H9 (cell line): Measurements from ENCODE around the gene TFF3. TPM values are rescaled to one million over a fixed set of nuclear protein-coding genes. Genes with fewer than 3 reads are reported as not detected.

Experiments
- DNase-seq: peaks from one replicate; pipeline ENCODE4 v3.0.0-alpha.2; 2017
- H2AFZ ChIP-seq: one replicate; pipeline ENCODE4 v1.6.1; 2013; ENCODE audit warnings: mild to moderate bottlenecking, low read length, control low read depth, moderate library complexity
- H2AK5ac ChIP-seq: 2 replicates; pipeline ENCODE4 v1.6.1; 2013; ENCODE audit warnings: low read length, control low read depth, mixed read lengths; ENCODE audit not compliant: insufficient read length
- H2BK120ac ChIP-seq: one replicate; pipeline ENCODE4 v1.6.1; 2013; ENCODE audit warnings: low read depth, mild to moderate bottlenecking, low read length, control low read depth, inconsistent platforms; ENCODE audit not compliant: poor library complexity, severe bottlenecking
- H2BK12ac ChIP-seq: 2 replicates; pipeline ENCODE4 v1.6.1; 2013; ENCODE audit warnings: low read length, control low read depth, mixed read lengths, low read depth; ENCODE audit not compliant: insufficient read length
- H2BK15ac ChIP-seq: 2 replicates; pipeline ENCODE4 v1.6.1; 2013; ENCODE audit warnings: low read depth, low read length, control low read depth
- H2BK20ac ChIP-seq: one replicate; pipeline ENCODE4 v1.6.1; 2013; ENCODE audit warnings: low read depth, mild to moderate bottlenecking, low read length, control low read depth, inconsistent platforms; ENCODE audit not compliant: poor library complexity, severe bottlenecking
- H2BK5ac ChIP-seq: 2 replicates; pipeline ENCODE4 v1.6.1; 2013; ENCODE audit warnings: low read length, control low read depth, mixed read lengths; ENCODE audit not compliant: insufficient read length
- H3K14ac ChIP-seq: 2 replicates; pipeline ENCODE4 v1.6.1; 2013; ENCODE audit warnings: low read length, control low read depth; ENCODE audit not compliant: insufficient read depth
- H3K18ac ChIP-seq: 2 replicates; pipeline ENCODE4 v1.6.1; 2013; ENCODE audit warnings: low read depth, mild to moderate bottlenecking, mixed read lengths, low read length, control low read depth; ENCODE audit not compliant: insufficient read length
- H3K23ac ChIP-seq: 2 replicates; pipeline ENCODE4 v1.6.1; 2013; ENCODE audit warnings: low read length, control low read depth, mixed read lengths, low read depth; ENCODE audit not compliant: insufficient read length
- H3K23me2 ChIP-seq: 2 replicates; pipeline ENCODE4 v1.6.1; 2013; ENCODE audit warnings: low read depth, mild to moderate bottlenecking, mixed read lengths, low read length, control low read depth; ENCODE audit not compliant: insufficient read length, poor library complexity, severe bottlenecking
- H3K27ac ChIP-seq: 2 replicates; pipeline ENCODE4 v1.5.1; 2013; ENCODE audit warnings: low read length, control low read depth, mixed read lengths, low read depth; ENCODE audit not compliant: insufficient read length
- H3K27me3 ChIP-seq: 2 replicates; pipeline ENCODE4 v1.6.1; 2013; ENCODE audit warnings: low read length, control low read depth, inconsistent platforms; ENCODE audit not compliant: insufficient read depth
- H3K4ac ChIP-seq: 2 replicates; pipeline ENCODE4 v1.6.1; 2013; ENCODE audit warnings: low read depth, mild to moderate bottlenecking, control low read depth, inconsistent platforms, low read length, moderate library complexity
- H3K4me1 ChIP-seq: 2 replicates; pipeline ENCODE4 v1.6.1; 2013; ENCODE audit warnings: low read length, control low read depth, inconsistent platforms; ENCODE audit not compliant: insufficient read depth
- H3K4me2 ChIP-seq: 2 replicates; pipeline ENCODE4 v1.6.1; 2013; ENCODE audit warnings: low read length, control low read depth, mixed read lengths; ENCODE audit not compliant: insufficient read length, insufficient read depth
- H3K56ac ChIP-seq: 2 replicates; pipeline ENCODE4 v1.6.1; 2013; ENCODE audit warnings: low read depth, mild to moderate bottlenecking, mixed read lengths, low read length, control low read depth; ENCODE audit not compliant: insufficient read length
- H3K79me1 ChIP-seq: 2 replicates; pipeline ENCODE4 v1.6.1; 2013; ENCODE audit warnings: low read depth, mild to moderate bottlenecking, moderate library complexity, low read length, control low read depth, inconsistent platforms; ENCODE audit not compliant: insufficient read depth, poor library complexity, severe bottlenecking
- H3K79me2 ChIP-seq: 2 replicates; pipeline ENCODE4 v1.6.1; 2013; ENCODE audit warnings: low read length, control low read depth, inconsistent platforms; ENCODE audit not compliant: insufficient read depth
- H3K9ac ChIP-seq: 2 replicates; pipeline ENCODE4 v1.6.1; 2013; ENCODE audit warnings: low read length, control low read depth, mixed read lengths; ENCODE audit not compliant: insufficient read length; ENCODE audit errors: extremely low read depth
- H3K9me3 ChIP-seq: one replicate; pipeline ENCODE4 v1.6.1; 2013; ENCODE audit warnings: low read depth, low read length, inconsistent platforms; ENCODE audit not compliant: control insufficient read depth
- H3T11ph ChIP-seq: one replicate; pipeline ENCODE4 v1.6.1; 2013; ENCODE audit warnings: mild to moderate bottlenecking, low read length, control low read depth, inconsistent platforms
- H4K20me1 ChIP-seq: one replicate; pipeline ENCODE4 v1.6.1; 2013; ENCODE audit not compliant: control insufficient read depth, insufficient read length, insufficient read depth
- H4K5ac ChIP-seq: 2 replicates; pipeline ENCODE4 v1.6.1; 2013; ENCODE audit warnings: low read depth, mild to moderate bottlenecking, mixed read lengths, low read length, control low read depth; ENCODE audit not compliant: insufficient read length
- H4K8ac ChIP-seq: replicated peaks from 2 replicates; pipeline ENCODE4 v1.6.1; 2013; ENCODE audit warnings: low read length, control low read depth, mixed read lengths, low read depth; ENCODE audit not compliant: insufficient read length
- H4K91ac ChIP-seq: 2 replicates; pipeline ENCODE4 v1.6.1; 2013; ENCODE audit warnings: low read depth, mild to moderate bottlenecking, moderate library complexity, mixed read lengths, low read length, control low read depth; ENCODE audit not compliant: insufficient read length
- H3K27ac Mint-ChIP-seq, 3 experiments: 2 replicates in 2 of 3; 3 replicates in 1 of 3; pipeline ENCODE4 v1.8.0; 2020 to 2021; ENCODE audit warnings: mixed read lengths in 3 of 3, mild to moderate bottlenecking in 1 of 3, moderate library complexity in 1 of 3
- H3K27me3 Mint-ChIP-seq: 2 replicates; pipeline ENCODE4 v1.8.0; 2021; ENCODE audit warnings: low read depth, mild to moderate bottlenecking, moderate library complexity, mixed read lengths
- H3K36me3 Mint-ChIP-seq, 3 experiments: 2 replicates in 2 of 3; 3 replicates in 1 of 3; pipeline ENCODE4 v1.8.0; 2020 to 2021; ENCODE audit warnings: low read depth in 3 of 3, mixed read lengths in 3 of 3; ENCODE audit not compliant: insufficient read depth in 1 of 3
- H3K4me1 Mint-ChIP-seq, 2 experiments: 2 replicates each; pipeline ENCODE4 v1.8.0; 2020; ENCODE audit warnings: mixed read lengths in 2 of 2
- H3K4me3 Mint-ChIP-seq, 2 experiments: 2 replicates in 1 of 2; 3 replicates in 1 of 2; pipeline ENCODE4 v1.8.0; 2020 to 2021; ENCODE audit warnings: mild to moderate bottlenecking in 2 of 2, mixed read lengths in 2 of 2, moderate library complexity in 1 of 2
- H3K9me3 Mint-ChIP-seq, 2 experiments: 2 replicates in 1 of 2; 3 replicates in 1 of 2; pipeline ENCODE4 v1.8.0; 2020; ENCODE audit warnings: mild to moderate bottlenecking in 2 of 2, mixed read lengths in 2 of 2, moderate library complexity in 1 of 2
- CTCF ChIP-seq: fragments of 200-600 bp; sonication (generic); conservative IDR thresholded peaks from 3 replicates; pipeline ENCODE4 v1.8.0; 2021; ENCODE audit warnings: antibody characterized with exemption, mild to moderate bottlenecking
- WGBS: extraction: QIAGEN DNeasy Blood & Tissue Kit; methylation state at CpG from one replicate; pipeline ENCODE4 v1.1.7; 2013; ENCODE audit warnings: missing lambda C conversion rate, low lambda C conversion rate, mixed read lengths; ENCODE audit not compliant: insufficient read length; ENCODE audit errors: extremely low coverage; 5-methylcytosine and 5-hydroxymethylcytosine counted together
- total RNA-seq: library from RNA; stranded (reverse); gene quantifications from 2 replicates; pipeline ENCODE4 v1.2.1, GENCODE V29; 2021

The TFF3 gene
- total RNA-seq, 1 experiment from 2014 or later: 1.5 TPM

DNA sequence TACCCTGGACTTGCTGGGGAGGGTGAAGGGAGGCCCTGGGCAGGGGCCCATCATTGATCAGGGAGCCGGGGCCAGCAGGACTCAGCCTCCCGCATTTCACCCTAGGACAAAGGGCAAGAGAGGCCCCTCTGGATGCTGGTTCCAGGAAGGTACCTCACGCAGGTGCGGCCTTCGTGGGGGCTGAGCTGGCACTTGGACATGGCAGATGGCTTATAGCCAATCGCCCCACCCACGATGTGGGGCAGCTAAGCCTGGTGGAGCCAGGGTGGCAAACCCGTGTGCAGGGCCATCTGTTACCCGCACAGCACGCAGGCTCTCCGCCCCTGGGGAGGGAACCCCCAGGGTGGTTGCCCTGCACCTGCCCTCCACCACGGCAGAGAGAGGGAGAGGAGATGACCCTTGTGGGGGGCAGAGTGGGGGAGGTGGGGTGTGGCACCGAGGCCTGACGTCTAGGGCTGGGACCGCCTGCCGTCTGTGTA lies 2.5 kb downstream of the TFF3 start:
- H3K36me3 Mint-ChIP-seq: no peaks in the 10 kb centered on the region
- Histone ChIP-seq H2BK12ac (no peak overlapping the region), H3K56ac (no peak overlapping the region), H4K5ac (no peak overlapping the region), H3K23me2 (no peaks in the 10 kb centered on the region), H4K8ac (no peak overlapping the region), H2BK15ac (no peak overlapping the region), H4K20me1 (no peaks in the 10 kb centered on the region), H4K91ac (no peak overlapping the region), H2AK5ac (no peak overlapping the region), H3K9me3 (no peaks in the 10 kb centered on the region), H3K18ac (no peak overlapping the region), H3K23ac (no peak overlapping the region), H3T11ph (no peak overlapping the region), H3K4me2 (no peak overlapping the region), H3K79me1 (no peaks in the 10 kb centered on the region), H3K79me2 (no peaks in the 10 kb centered on the region), H2BK120ac (no peak overlapping the region), H3K4me1 (peaks cover 10% of the 10 kb centered on the region; the same call in 1 of the 2 replicates), H2BK20ac (no peak overlapping the region), H3K27ac (no peak overlapping the region), H3K4ac (no peak overlapping the region), H3K27me3 (no peaks in the 10 kb centered on the region), H3K14ac (no peak overlapping the region), H2BK5ac (no peak overlapping the region), H3K9ac (no peak overlapping the region), H2AFZ (no peak overlapping the region)
- H3K27me3 Mint-ChIP-seq: peaks cover 7% of the 10 kb centered on the region
- no peak overlapping the region for H3K27ac Mint-ChIP-seq
- DNase-seq: no peak
- TF ChIP-seq CTCF: no peak
- H3K9me3 Mint-ChIP-seq: no peaks in the 10 kb centered on the region; a peak in 1 of 5 replicates
- H3K4me3 Mint-ChIP-seq: no peak overlapping the region
- peaks cover 51 to 52% of the 10 kb centered on the region in 2 experiments for H3K4me1 Mint-ChIP-seq
- no CpG with 5 or more reads among the region's 16 CpGs for WGBS
